ENCODE results near the gene ATF3. TPM values are rescaled to one million over a fixed set of nuclear protein-coding genes. Genes with fewer than 3 reads are reported as not detected.

The ATF3 gene
- total RNA-seq, 2 experiments from 2014 or later: 2.7 to 2.9 TPM

GRCh38 chr1:212586206-212587015, 22.1 kb upstream of the ATF3 start:
- no TSS peak for BruUV-seq (replicated peaks)
- no peaks in the 10 kb centered on the region for H4K20me1 ChIP-seq (ENCODE audit: insufficient read depth, low read length)
- intact Hi-C loops (cut with micrococcal nuclease; ENCODE audit: unreplicated experiment): no loop called here
- H3K9me2 ChIP-seq (ENCODE audit: insufficient read depth, low read length): no peaks in the 10 kb centered on the region
- H3K9me3 ChIP-seq (ENCODE audit: low read length): no peaks in the 10 kb centered on the region
- TF ChIP-seq EZH2phosphoT487 (IDR thresholded peaks at IDR 0.05; ENCODE audit: borderline replicate concordance, low read depth, low read length): no peak
- TF ChIP-seq, protein P1, sequence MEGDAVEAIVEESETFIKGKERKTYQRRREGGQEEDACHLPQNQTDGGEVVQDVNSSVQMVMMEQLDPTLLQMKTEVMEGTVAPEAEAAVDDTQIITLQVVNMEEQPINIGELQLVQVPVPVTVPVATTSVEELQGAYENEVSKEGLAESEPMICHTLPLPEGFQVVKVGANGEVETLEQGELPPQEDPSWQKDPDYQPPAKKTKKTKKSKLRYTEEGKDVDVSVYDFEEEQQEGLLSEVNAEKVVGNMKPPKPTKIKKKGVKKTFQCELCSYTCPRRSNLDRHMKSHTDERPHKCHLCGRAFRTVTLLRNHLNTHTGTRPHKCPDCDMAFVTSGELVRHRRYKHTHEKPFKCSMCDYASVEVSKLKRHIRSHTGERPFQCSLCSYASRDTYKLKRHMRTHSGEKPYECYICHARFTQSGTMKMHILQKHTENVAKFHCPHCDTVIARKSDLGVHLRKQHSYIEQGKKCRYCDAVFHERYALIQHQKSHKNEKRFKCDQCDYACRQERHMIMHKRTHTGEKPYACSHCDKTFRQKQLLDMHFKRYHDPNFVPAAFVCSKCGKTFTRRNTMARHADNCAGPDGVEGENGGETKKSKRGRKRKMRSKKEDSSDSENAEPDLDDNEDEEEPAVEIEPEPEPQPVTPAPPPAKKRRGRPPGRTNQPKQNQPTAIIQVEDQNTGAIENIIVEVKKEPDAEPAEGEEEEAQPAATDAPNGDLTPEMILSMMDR (conservative IDR thresholded peaks at IDR 0.05; ENCODE audit: low read length): no peak
- DNase-seq (ENCODE audit: low spot score): no peak
- no peak overlapping the region for H2AFZ ChIP-seq (ENCODE audit: low read length)
- no peak overlapping the region for H3K27ac ChIP-seq (ENCODE audit: low read depth, low read length, poor library complexity, severe bottlenecking)
- no peaks in the 10 kb centered on the region for H3K79me2 ChIP-seq (ENCODE audit: insufficient read depth, low read depth, low read length)
- H3K4me1 ChIP-seq (ENCODE audit: insufficient read depth, low read length, poor library complexity, severe bottlenecking): no peaks in the 10 kb centered on the region
- H3K4me2 ChIP-seq (ENCODE audit: low read length): no peak overlapping the region
- ChIA-PET POLR2A (no interaction called here), CTCF (ENCODE audit: unreplicated experiment) (no interaction called here)
- no peak overlapping the region for H3K4me3 ChIP-seq (ENCODE audit: low read depth, low read length, poor library complexity, severe bottlenecking)
- H3K36me3 ChIP-seq (ENCODE audit: insufficient read depth, low read length): no peaks in the 10 kb centered on the region

DNA sequence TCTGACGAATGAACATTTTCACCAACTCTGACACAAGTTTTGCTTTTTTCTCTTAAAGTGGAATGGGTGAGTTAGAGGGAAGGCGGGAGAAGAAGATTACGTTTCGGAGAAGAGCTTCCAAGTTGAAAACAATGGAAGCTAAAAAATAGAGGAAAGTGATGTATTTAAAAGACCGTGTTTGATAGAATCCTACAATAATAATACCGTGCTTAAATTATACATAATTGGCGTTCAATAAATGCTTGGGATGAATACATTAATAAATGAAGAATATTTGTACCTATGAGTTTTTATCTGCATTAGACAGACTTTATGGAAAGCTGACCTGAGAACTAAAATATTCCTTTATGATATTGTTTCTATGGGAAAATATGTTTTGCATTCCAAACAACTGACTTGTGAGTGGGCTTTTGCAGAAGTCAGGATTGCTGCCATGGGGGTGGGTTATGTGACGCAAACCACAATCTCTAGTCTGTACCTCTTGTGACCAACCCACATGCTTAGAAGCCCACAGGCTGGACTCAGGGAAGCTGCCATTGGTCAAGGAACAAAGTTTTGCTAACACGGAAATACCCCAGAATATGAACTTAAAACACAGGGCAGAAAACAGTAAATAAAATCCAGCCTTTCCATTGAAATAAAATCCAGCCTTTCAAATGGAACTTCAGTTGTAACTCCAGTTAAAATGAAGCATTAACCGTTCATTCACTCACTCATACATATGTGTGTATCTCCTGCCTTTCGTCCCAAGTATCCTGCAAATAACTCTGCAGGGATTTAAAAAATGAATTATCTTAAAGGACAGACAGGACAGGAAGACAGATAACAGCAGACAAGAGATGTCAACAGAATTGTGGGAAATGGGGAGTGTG, 21.3 kb upstream of the ATF3 start:
- CTCF ChIA-PET (ENCODE audit: unreplicated experiment): no interaction called here

More for the DNA sequence above, 21.3 kb upstream of the ATF3 start:
- DNase-seq (ENCODE audit: low spot score): no peak
- Histone ChIP-seq H4K20me1 (ENCODE audit: insufficient read depth, low read length) (no peaks in the 10 kb centered on the region), H2AFZ (ENCODE audit: low read length) (no peak overlapping the region), H3K36me3 (ENCODE audit: insufficient read depth, low read length) (no peaks in the 10 kb centered on the region), H3K79me2 (ENCODE audit: insufficient read depth, low read depth, low read length) (no peaks in the 10 kb centered on the region), H3K4me3 (ENCODE audit: low read depth, low read length, poor library complexity, severe bottlenecking) (no peak overlapping the region), H3K4me2 (ENCODE audit: low read length) (no peak overlapping the region), H3K4me1 (ENCODE audit: insufficient read depth, low read length, poor library complexity, severe bottlenecking) (no peaks in the 10 kb centered on the region), H3K9me3 (ENCODE audit: low read length) (no peaks in the 10 kb centered on the region), H3K27ac (ENCODE audit: low read depth, low read length, poor library complexity, severe bottlenecking) (no peak overlapping the region), H3K9me2 (ENCODE audit: insufficient read depth, low read length) (no peaks in the 10 kb centered on the region)
- TF ChIP-seq, protein P1 (conservative IDR thresholded peaks at IDR 0.05; ENCODE audit: low read length): no peak
- no peak for TF ChIP-seq EZH2phosphoT487 (IDR thresholded peaks at IDR 0.05; ENCODE audit: borderline replicate concordance, low read depth, low read length)
- BruUV-seq (replicated peaks): no TSS peak
- POLR2A ChIA-PET: no interaction called here
- intact Hi-C loops (cut with micrococcal nuclease; ENCODE audit: unreplicated experiment): no loop called here
